Esophagus muscularis mucosa (tissue), 4 donors: ENCODE results near the gene CHDH. TPM values are rescaled to one million over a fixed set of nuclear protein-coding genes. Genes with fewer than 3 reads are reported as not detected.

ENCODE experiments used
- DNase-seq: peaks from one replicate; pipeline ENCODE4 v3.0.0-alpha.2; 2017; ENCODE audit errors: extremely low spot score
- H3K27ac ChIP-seq, 4 donors: fragments of 200-600 bp; sonication (generic); replicated peaks in 1 of 4; 1 replicate in 3 of 4; 2 replicates in 1 of 4; pipeline ENCODE4 v1.5.1; 2016 to 2019; ENCODE audit warnings: mild to moderate bottlenecking in 1 of 4
- H3K27me3 ChIP-seq, 4 donors: fragments of 200-600 bp; sonication (generic); one replicate each; pipeline versions ENCODE4 v1.5.1 to v1.6.0; 2016 to 2019
- H3K36me3 ChIP-seq, 4 donors: fragments of 200-600 bp; sonication (generic); one replicate each; pipeline ENCODE4 v1.5.1; 2016 to 2019
- H3K4me1 ChIP-seq, 4 donors: fragments of 200-600 bp; sonication (generic); one replicate each; pipeline ENCODE4 v1.5.1; 2016 to 2019
- H3K4me3 ChIP-seq, 4 donors: fragments of 200-600 bp; sonication (generic); 1 replicate in 2 of 4; 2 replicates in 2 of 4; pipeline ENCODE4 v1.5.1; 2016 to 2019; ENCODE audit warnings: mild to moderate bottlenecking in 4 of 4, moderate library complexity in 1 of 4
- H3K9me3 ChIP-seq, 4 donors: fragments of 200-600 bp; sonication (generic); 1 replicate in 3 of 4; 2 replicates in 1 of 4; pipeline ENCODE4 v1.5.1; 2016 to 2019
- CTCF ChIP-seq, 3 experiments: fragments of 200-600 bp in 2 of 3; fragments of 450-650 bp in 1 of 3; sonication (generic) in 2 of 3; IDR thresholded peaks; one replicate each; pipeline ENCODE4 v1.5.1; 2017 to 2019; ENCODE audit warnings: antibody characterized with exemption in 3 of 3, mild to moderate bottlenecking in 2 of 3, moderate library complexity in 1 of 3
- EP300 ChIP-seq: sonication (generic); formaldehyde crosslinking; IDR thresholded peaks from one replicate; pipeline ENCODE4 v1.6.1; 2017; ENCODE audit warnings: antibody characterized with exemption
- POLR2A ChIP-seq: fragments of 450-650 bp; IDR thresholded peaks from one replicate; pipeline ENCODE4 v1.6.1; 2017; ENCODE audit warnings: antibody characterized with exemption, moderate library complexity, mild to moderate bottlenecking, low read depth
- POLR2AphosphoS5 ChIP-seq, 2 donors: sonication (generic); formaldehyde crosslinking; IDR thresholded peaks; one replicate each; pipeline ENCODE4 v1.6.1; 2017; ENCODE audit warnings: antibody characterized with exemption in 2 of 2
- WGBS: methylation state at CpG from one replicate; pipeline ENCODE4 v1.1.5; 2018; 5-methylcytosine and 5-hydroxymethylcytosine counted together
- intact Hi-C: fragments of 100-400 bp; cut with DNase I; formaldehyde crosslinking; loops from one replicate; pipeline ENCODE4 v1.15.1; 2023
- total RNA-seq, 4 donors: library from RNA; depleted of rRNA; stranded (reverse); fragments of >200 nt; gene quantifications; one replicate each; pipeline versions ENCODE4 v1.1.0 to v1.2.1, GENCODE V29; 2016

The CHDH gene
- total RNA-seq, 4 donors from 2014 or later, result 0.42 to 3.2 (median 1.7) TPM

DNA sequence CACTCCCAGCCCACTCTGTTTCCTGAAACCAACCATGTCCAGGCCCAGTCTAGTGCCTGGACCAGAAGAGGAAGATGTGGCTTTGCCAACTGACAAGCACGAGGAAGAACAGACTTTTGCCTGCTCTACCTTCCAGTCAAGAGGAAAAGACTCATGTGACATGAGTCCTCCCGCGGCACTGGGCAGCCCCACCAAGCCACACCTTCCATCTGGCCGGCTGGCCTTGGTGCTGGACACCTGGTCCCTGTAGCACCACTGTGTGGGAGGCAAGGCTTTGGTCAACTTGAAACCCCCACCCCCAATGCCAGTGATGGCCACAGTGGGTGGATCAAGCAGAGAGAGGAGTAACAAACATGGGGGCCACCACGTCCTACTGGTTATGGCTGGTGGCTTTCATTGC, 12.5 kb downstream of the CHDH start:
- H3K27me3 ChIP-seq, result peaks cover 0 to 4% (median 0%) of the 10 kb centered on the region in 4 donors
- 67% methylated on average over 5 of the region's 5 CpGs for WGBS
- DNase-seq, result no peak
- H3K4me1 ChIP-seq, result no peaks in the 10 kb centered on the region
- no peaks in the 10 kb centered on the region for H3K9me3 ChIP-seq
- no peak overlapping the region for H3K27ac ChIP-seq
- intact Hi-C loops, result no loop called here
- TF ChIP-seq POLR2AphosphoS5 (IDR thresholded peaks at IDR 0.05), result no peak
- TF ChIP-seq POLR2A, result no peak
- no peak for TF ChIP-seq CTCF (IDR thresholded peaks at IDR 0.05)
- no peak for TF ChIP-seq EP300
- H3K36me3 ChIP-seq, result peaks cover 0 to 1% (median 0%) of the 10 kb centered on the region in 4 donors
- H3K4me3 ChIP-seq, result no peak overlapping the region

DNA sequence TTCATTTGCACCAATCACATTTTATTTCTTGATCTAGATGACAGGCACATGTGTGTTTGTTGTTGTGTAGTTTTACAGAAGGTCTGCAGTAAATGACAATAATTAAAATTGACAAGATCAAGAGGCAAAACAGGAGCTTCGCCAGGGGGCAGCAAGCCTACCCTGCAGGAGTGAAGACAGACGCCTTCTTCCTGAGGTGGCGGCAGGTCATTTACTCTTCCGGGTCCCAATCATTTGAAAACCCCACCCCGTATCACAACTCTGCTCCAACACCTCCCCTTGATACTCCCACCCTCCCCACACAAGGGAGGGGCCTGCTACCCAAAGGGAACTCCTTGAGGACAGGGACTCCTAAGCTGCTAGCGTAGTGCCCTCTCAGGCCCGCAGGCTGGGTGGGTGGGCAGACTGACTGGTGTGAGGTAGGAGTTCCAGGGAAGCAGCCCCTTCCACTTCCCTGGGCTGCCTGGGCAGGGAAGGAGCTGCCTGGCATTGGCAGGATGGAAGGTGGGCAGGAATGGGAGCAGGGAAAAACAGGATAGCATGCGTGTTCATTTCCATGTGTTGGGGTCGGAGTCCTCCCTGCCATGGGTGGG, 13.1 kb downstream of the CHDH start:
- intact Hi-C loops, result no loop called here
- no peaks in the 10 kb centered on the region for H3K36me3 ChIP-seq
- no peaks in the 10 kb centered on the region for H3K9me3 ChIP-seq
- 89% methylated on average over 9 of the region's 9 CpGs for WGBS
- H3K4me1 ChIP-seq, result no peaks in the 10 kb centered on the region
- peaks cover 0 to under 1% (median 0%) of the 10 kb centered on the region in 4 donors for H3K27me3 ChIP-seq
- H3K27ac ChIP-seq, result no peak overlapping the region
- DNase-seq, result no peak
- TF ChIP-seq POLR2A (no peak), POLR2AphosphoS5 (IDR thresholded peaks at IDR 0.05) (no peak), CTCF (IDR thresholded peaks at IDR 0.05) (no peak), EP300 (no peak)
- no peak overlapping the region for H3K4me3 ChIP-seq

DNA sequence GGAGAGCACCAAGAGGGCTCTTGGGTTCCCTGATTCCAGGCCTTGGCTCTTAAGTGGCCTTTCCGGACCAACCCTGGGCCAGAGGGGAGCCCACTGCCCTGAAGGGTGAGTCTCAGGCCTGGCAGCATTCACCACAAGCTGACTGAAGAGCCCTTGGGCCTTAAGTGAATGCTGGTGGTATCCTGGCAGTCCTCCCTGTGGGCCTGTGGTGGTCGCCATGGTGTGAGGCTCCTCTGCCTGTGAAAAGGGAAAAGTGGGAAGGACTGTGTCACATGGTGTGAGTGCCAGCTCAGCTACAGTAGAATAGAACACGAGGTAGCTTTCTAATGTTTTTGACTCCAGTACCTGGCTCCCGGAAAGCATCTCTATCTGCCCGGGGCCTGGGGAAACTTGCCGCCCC, 15.3 kb downstream of the CHDH start:
- Histone ChIP-seq H3K27me3 (no peaks in the 10 kb centered on the region), H3K36me3 (no peaks in the 10 kb centered on the region), H3K4me1 (no peaks in the 10 kb centered on the region), H3K9me3 (no peaks in the 10 kb centered on the region), H3K27ac (no peak overlapping the region), H3K4me3 (no peak overlapping the region)
- intact Hi-C loops, result no loop called here
- DNase-seq, result no peak
- WGBS, result 94% methylated on average over 5 of the region's 6 CpGs
- TF ChIP-seq EP300 (no peak), CTCF (IDR thresholded peaks at IDR 0.05) (no peak), POLR2AphosphoS5 (IDR thresholded peaks at IDR 0.05) (no peak), POLR2A (no peak)

GRCh38 chr3:53829605-53830004, 16.6 kb downstream of the CHDH start:
- H3K27me3 ChIP-seq, result no peaks in the 10 kb centered on the region
- H3K27ac ChIP-seq, result no peak overlapping the region
- no peak for DNase-seq
- 84% methylated on average over 2 of the region's 2 CpGs for WGBS
- H3K4me3 ChIP-seq, result no peak overlapping the region
- no peaks in the 10 kb centered on the region for H3K9me3 ChIP-seq
- intact Hi-C loops, result no loop called here
- TF ChIP-seq POLR2A (no peak), CTCF (IDR thresholded peaks at IDR 0.05) (no peak), EP300 (no peak), POLR2AphosphoS5 (IDR thresholded peaks at IDR 0.05) (no peak)
- H3K36me3 ChIP-seq, result no peaks in the 10 kb centered on the region
- H3K4me1 ChIP-seq, result no peaks in the 10 kb centered on the region

GRCh38 chr3:53828581-53828980, 17.6 kb downstream of the CHDH start:
- Histone ChIP-seq H3K27me3 (no peaks in the 10 kb centered on the region), H3K4me3 (no peak overlapping the region), H3K4me1 (no peaks in the 10 kb centered on the region), H3K36me3 (peaks cover 0 to under 1% (median 0%) of the 10 kb centered on the region in 4 donors), H3K9me3 (no peaks in the 10 kb centered on the region), H3K27ac (no peak overlapping the region)
- no peak for DNase-seq
- no peak for TF ChIP-seq POLR2AphosphoS5 (IDR thresholded peaks at IDR 0.05)
- TF ChIP-seq CTCF (IDR thresholded peaks at IDR 0.05), result no peak
- no peak for TF ChIP-seq EP300
- TF ChIP-seq POLR2A, result no peak
- intact Hi-C loops, result no loop called here
- WGBS, result 91% methylated on average over 1 of the region's 1 CpG
